ENCODE measurements around the gene SRMS. TPM values are rescaled to one million over a fixed set of nuclear protein-coding genes. Genes with fewer than 3 reads are reported as not detected.

SRMS gene
- total RNA-seq, 4 donors from 2014 or later: not detected

DNA sequence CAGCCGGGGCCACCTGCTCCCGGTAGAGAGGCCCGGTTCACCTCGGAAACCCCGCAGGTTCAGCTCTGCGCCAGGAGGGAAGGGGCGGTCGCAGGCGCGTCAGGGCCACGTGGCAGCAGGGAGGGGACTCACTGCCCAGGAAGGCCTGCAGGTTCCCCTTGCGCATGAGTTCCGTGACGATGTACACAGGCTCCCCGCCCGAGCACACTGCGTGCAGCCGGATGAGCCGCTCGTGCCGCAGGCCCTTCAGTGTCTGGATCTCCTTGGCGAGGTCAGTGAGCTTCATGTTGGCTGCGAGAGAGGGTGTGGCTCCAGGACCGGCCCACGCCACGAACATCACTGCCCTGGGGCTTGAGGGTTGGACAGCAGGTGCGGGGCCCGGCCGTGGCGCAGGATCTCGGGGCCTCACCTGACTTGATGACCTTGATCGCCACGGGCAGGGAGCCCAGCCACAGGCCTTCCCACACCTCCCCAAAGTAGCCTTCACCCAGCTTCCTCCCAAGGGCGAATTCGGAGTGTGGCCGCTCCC is 5.5 kb downstream of the SRMS start:
- no peaks in the 10 kb centered on the region for H3K36me3 ChIP-seq
- no peak for TF ChIP-seq EP300 (IDR thresholded peaks at IDR 0.05)
- TF ChIP-seq, protein P1, sequence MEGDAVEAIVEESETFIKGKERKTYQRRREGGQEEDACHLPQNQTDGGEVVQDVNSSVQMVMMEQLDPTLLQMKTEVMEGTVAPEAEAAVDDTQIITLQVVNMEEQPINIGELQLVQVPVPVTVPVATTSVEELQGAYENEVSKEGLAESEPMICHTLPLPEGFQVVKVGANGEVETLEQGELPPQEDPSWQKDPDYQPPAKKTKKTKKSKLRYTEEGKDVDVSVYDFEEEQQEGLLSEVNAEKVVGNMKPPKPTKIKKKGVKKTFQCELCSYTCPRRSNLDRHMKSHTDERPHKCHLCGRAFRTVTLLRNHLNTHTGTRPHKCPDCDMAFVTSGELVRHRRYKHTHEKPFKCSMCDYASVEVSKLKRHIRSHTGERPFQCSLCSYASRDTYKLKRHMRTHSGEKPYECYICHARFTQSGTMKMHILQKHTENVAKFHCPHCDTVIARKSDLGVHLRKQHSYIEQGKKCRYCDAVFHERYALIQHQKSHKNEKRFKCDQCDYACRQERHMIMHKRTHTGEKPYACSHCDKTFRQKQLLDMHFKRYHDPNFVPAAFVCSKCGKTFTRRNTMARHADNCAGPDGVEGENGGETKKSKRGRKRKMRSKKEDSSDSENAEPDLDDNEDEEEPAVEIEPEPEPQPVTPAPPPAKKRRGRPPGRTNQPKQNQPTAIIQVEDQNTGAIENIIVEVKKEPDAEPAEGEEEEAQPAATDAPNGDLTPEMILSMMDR (IDR thresholded peaks at IDR 0.05): no peak
- TF ChIP-seq POLR2AphosphoS5 (IDR thresholded peaks at IDR 0.05): no peak
- no peak for TF ChIP-seq POLR2A (IDR thresholded peaks at IDR 0.05)
- peaks cover 0 to 16% (median 8%) of the 10 kb centered on the region in 3 donors for H3K4me1 ChIP-seq
- no peak for ATAC-seq
- no peaks in the 10 kb centered on the region for H3K9me3 ChIP-seq
- H3K27ac ChIP-seq: no peak overlapping the region
- WGBS, 2 donors (ENCODE audit: low coverage in 1 of 2): no CpG with 5 or more reads among the region's 36 CpGs
- H3K27me3 ChIP-seq: peaks cover 50% of the 10 kb centered on the region
- H3K4me3 ChIP-seq: no peak overlapping the region

DNA sequence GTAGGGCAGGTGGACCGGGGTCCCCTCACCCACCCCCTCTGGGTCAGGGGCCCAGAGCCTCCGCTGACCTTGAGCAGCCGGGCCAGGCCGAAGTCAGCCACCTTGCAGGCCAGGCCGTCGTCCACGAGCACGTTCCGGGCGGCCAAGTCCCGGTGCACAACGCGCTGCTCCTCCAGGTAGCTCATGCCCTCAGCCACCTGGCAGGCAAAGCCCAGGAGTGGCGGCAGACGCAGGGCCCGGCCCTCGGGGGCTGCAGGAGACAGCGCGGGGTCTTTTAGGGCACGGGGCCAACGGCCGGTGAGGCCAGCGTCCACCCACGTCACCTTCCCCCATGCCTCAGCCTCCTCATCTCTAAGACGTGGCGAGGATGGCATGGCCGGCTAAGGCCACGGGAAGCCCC is 6.2 kb downstream of the SRMS start:
- ATAC-seq: no peak

DNA sequence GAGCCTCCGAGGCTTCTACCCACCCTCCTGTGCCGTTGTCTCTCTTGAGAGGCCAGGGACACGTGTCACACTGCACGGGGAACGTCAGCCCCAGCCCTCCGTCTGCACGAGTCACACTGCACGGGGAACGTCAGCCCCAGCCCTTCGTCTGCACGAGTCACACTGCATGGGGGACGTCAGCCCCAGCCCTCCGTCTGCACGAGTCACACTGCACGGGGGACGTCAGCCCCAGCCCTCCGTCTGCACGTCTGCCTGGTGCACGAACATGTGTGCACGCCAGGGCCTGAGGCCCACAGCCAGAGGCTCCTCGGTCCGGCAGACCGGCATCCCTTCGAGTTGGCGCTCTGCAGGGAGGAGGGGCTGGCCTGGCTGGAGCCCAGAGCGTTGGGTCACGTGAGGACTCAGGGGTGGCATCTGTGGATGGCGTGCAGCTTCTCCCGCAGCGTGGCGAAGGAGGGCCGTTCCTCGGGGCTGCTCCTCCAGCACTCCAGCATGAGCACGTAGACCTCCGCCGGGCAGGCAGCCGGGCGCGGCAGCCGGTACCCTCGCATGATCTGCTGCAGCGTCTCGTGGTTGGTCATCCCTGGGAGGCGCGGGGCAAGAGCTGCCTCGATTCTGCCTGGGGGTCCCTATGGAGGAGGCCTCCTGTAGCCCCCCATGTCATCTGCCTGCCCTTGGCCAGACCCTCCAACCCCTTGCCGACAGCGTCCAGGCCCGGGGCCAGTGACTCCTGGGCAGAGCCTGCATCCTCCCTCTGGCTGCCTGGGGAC is 6.9 kb downstream of the SRMS start:
- Histone ChIP-seq H3K4me1 (peaks cover 0 to 25% (median 8%) of the 10 kb centered on the region in 3 donors), H3K9me3 (no peaks in the 10 kb centered on the region), H3K27ac (no peak overlapping the region), H3K4me3 (no peak overlapping the region), H3K27me3 (peaks cover 47% of the 10 kb centered on the region), H3K36me3 (no peaks in the 10 kb centered on the region)
- 93% methylated on average over 3 of the region's 49 CpGs; no CpG with 5 or more reads in 1 of the 2 donors for WGBS, 2 donors (ENCODE audit: low coverage in 1 of 2)
- ATAC-seq: no peak
- TF ChIP-seq POLR2A (IDR thresholded peaks at IDR 0.05) (no peak), POLR2AphosphoS5 (IDR thresholded peaks at IDR 0.05) (no peak), EP300 (IDR thresholded peaks at IDR 0.05) (no peak)
- TF ChIP-seq, protein P1 (IDR thresholded peaks at IDR 0.05): no peak

More for the DNA sequence above, 6.2 kb downstream of the SRMS start:
- Histone ChIP-seq H3K4me1 (peaks cover 0 to 23% (median 8%) of the 10 kb centered on the region in 3 donors), H3K9me3 (no peaks in the 10 kb centered on the region), H3K4me3 (no peak overlapping the region), H3K36me3 (no peaks in the 10 kb centered on the region), H3K27me3 (peaks cover 50% of the 10 kb centered on the region), H3K27ac (no peak overlapping the region)
- TF ChIP-seq POLR2A (IDR thresholded peaks at IDR 0.05): no peak
- TF ChIP-seq POLR2AphosphoS5 (IDR thresholded peaks at IDR 0.05): no peak
- no peak for TF ChIP-seq EP300 (IDR thresholded peaks at IDR 0.05)
- TF ChIP-seq, protein P1 (IDR thresholded peaks at IDR 0.05): no peak
- 100% methylated on average over 1 of the region's 28 CpGs; no CpG with 5 or more reads in 1 of the 2 donors for WGBS, 2 donors (ENCODE audit: low coverage in 1 of 2)

DNA sequence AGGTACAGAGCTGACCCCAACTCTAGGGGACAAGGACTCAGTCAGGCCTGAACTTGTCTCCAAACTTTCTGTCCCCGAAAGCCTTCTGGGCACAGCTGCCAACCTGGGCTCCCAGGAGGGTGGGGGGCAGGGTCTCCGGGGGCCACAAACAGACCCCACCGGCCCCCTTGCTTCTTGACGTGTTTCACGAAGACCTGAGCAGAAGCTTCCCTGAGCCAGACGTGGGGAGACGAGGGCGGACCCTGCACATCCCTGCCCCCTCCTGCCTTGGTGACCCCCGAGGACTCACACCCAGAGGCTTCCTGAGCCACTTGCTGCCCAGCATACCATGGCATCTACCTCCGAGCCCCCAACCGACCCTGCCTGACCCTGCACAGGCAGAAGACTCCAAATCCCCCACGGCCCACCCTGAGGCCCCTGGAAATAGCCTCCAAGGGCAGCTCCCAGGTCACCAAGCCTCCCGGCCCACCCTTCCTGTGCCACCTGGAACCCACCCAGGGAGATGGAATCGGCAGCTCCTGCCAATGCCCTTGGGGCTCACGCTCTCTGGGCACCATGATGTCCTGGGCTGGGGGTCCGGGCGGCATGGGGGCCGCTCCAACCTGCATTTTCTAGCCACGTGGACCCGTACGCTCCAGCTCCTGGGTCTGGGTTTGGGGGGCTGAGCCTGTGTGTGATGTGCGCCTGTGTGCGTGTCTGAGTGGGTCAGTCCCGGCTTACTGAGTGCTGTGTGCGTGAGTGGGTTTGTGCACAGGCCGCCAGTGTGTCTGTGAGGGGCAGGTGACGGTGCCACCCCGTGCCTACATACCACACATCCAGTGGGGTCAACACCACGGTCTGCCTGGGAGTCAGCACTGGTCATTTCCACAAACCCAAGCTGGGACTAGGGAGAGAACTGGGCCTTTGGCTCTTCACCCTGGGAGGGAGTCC is 7.8 kb downstream of the SRMS start:
- no peak for ATAC-seq
- Histone ChIP-seq H3K27ac (no peak overlapping the region), H3K4me1 (peaks cover 0 to 33% (median 12%) of the 10 kb centered on the region in 3 donors), H3K4me3 (no peak overlapping the region), H3K36me3 (no peaks in the 10 kb centered on the region), H3K9me3 (no peaks in the 10 kb centered on the region), H3K27me3 (peaks cover 47% of the 10 kb centered on the region)
- 100% methylated on average over 1 to 2 of the region's 29 CpGs for WGBS, 2 donors (ENCODE audit: low coverage in 1 of 2)
- TF ChIP-seq, protein P1 (IDR thresholded peaks at IDR 0.05): no peak
- TF ChIP-seq EP300 (IDR thresholded peaks at IDR 0.05) (no peak), POLR2A (IDR thresholded peaks at IDR 0.05) (no peak), POLR2AphosphoS5 (IDR thresholded peaks at IDR 0.05) (no peak)

Data from gastroesophageal sphincter (tissue), 4 donors.